ENCODE results near the gene PLXNA2. TPM values are rescaled to one million over a fixed set of nuclear protein-coding genes. Genes with fewer than 3 reads are reported as not detected.

The PLXNA2 gene
- total RNA-seq, 4 donors from 2014 or later: 26.9 to 54.0 (median 46.1) TPM

- H3K4me1 ChIP-seq: peaks cover 35 to 92% (median 65%) of the 10 kb centered on the region in 3 donors
- H3K4me3 ChIP-seq: no peak overlapping the region
- H3K36me3 ChIP-seq: peaks cover 0 to 24% (median 0%) of the 10 kb centered on the region in 3 donors
- 80 to 82% methylated on average over 3 to 4 of the region's 4 CpGs for WGBS, 2 donors
- no peak for DNase-seq
- peak overlapping the region in 1 of 4 donors; percentile 28 for H3K27ac ChIP-seq
- intact Hi-C loops (cut with DNase I): loop anchor here (10.0 kb wide), 1 partner anchor 47 kb away; no protein-coding TSS in a partner anchor
- no peak for TF ChIP-seq POLR2A (IDR thresholded peaks at IDR 0.05)
- TF ChIP-seq, protein P1, sequence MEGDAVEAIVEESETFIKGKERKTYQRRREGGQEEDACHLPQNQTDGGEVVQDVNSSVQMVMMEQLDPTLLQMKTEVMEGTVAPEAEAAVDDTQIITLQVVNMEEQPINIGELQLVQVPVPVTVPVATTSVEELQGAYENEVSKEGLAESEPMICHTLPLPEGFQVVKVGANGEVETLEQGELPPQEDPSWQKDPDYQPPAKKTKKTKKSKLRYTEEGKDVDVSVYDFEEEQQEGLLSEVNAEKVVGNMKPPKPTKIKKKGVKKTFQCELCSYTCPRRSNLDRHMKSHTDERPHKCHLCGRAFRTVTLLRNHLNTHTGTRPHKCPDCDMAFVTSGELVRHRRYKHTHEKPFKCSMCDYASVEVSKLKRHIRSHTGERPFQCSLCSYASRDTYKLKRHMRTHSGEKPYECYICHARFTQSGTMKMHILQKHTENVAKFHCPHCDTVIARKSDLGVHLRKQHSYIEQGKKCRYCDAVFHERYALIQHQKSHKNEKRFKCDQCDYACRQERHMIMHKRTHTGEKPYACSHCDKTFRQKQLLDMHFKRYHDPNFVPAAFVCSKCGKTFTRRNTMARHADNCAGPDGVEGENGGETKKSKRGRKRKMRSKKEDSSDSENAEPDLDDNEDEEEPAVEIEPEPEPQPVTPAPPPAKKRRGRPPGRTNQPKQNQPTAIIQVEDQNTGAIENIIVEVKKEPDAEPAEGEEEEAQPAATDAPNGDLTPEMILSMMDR (IDR thresholded peaks at IDR 0.05): no peak
- H3K27me3 ChIP-seq: no peaks in the 10 kb centered on the region
- H3K9me3 ChIP-seq: no peaks in the 10 kb centered on the region
Observed at GRCh38 chr1:208181364-208181763, 62.8 kb downstream of the PLXNA2 start.

GRCh38 chr1:208180421-208180820, 63.8 kb downstream of the PLXNA2 start:
- TF ChIP-seq, protein P1 (IDR thresholded peaks at IDR 0.05): no peak
- TF ChIP-seq POLR2A (IDR thresholded peaks at IDR 0.05): no peak
- H3K27me3 ChIP-seq: no peaks in the 10 kb centered on the region
- intact Hi-C loops (cut with DNase I): loop anchor here (10.0 kb wide), 1 partner anchor 46 kb away; no protein-coding TSS in a partner anchor
- H3K36me3 ChIP-seq: peaks cover 0 to 30% (median 0%) of the 10 kb centered on the region in 3 donors
- no peak overlapping the region for H3K27ac ChIP-seq
- 83 to 84% methylated on average over 5 to 7 of the region's 7 CpGs for WGBS, 2 donors
- DNase-seq: no peak
- H3K9me3 ChIP-seq: no peaks in the 10 kb centered on the region
- peaks cover 35 to 82% (median 60%) of the 10 kb centered on the region in 3 donors for H3K4me1 ChIP-seq
- H3K4me3 ChIP-seq: no peak overlapping the region

GRCh38 chr1:208179961-208180409, 64.2 kb downstream of the PLXNA2 start:
- 67 to 80% methylated on average over 6 of the region's 7 CpGs for WGBS, 2 donors
- peaks cover 0 to 34% (median 0%) of the 10 kb centered on the region in 3 donors for H3K36me3 ChIP-seq
- H3K27me3 ChIP-seq: no peaks in the 10 kb centered on the region
- intact Hi-C loops (cut with DNase I): loop anchor here (10.0 kb wide), 1 partner anchor 45 kb away; no protein-coding TSS in a partner anchor
- H3K27ac ChIP-seq: no peak overlapping the region
- H3K9me3 ChIP-seq: no peaks in the 10 kb centered on the region
- H3K4me3 ChIP-seq: no peak overlapping the region
- no peak for DNase-seq
- TF ChIP-seq, protein P1 (IDR thresholded peaks at IDR 0.05): no peak
- no peak for TF ChIP-seq POLR2A (IDR thresholded peaks at IDR 0.05)
- peaks cover 31 to 78% (median 55%) of the 10 kb centered on the region in 3 donors for H3K4me1 ChIP-seq

DNA sequence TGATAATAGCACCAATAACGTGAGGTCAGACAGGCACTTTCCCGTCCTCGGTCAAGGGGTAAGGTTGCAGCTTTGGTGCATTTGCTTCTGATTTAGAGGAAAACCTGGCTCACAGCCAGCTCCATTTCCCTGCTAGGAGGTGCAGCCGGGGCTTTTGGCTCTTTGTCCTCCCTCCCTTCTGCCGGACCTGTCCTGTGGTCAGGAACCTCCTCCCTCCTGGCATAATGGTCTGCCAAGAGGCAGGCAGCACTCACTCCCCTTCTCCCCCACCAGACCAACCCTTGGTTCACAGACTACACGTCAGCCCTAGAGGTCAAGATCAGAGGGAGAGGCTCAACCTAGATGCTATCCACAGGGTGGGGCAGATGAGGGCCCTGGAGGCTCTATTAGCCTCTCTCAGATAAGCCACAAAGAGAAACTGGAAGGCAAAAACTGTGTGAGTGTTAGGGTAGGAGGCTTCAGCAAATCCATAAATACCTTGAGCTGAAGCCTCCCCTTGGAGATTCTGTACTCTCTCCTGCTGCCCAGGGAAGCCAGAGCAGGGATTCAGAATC, 64.8 kb downstream of the PLXNA2 start:
- peaks cover 25 to 71% (median 49%) of the 10 kb centered on the region in 3 donors for H3K4me1 ChIP-seq
- H3K9me3 ChIP-seq: no peaks in the 10 kb centered on the region
- H3K27me3 ChIP-seq: no peaks in the 10 kb centered on the region
- H3K4me3 ChIP-seq: no peak overlapping the region
- no peak overlapping the region for H3K27ac ChIP-seq
- no peak for DNase-seq
- intact Hi-C loops (cut with DNase I): no loop called here
- 52 to 68% methylated on average over 5 to 6 of the region's 6 CpGs for WGBS, 2 donors
- H3K36me3 ChIP-seq: peaks cover 0 to 40% (median 0%) of the 10 kb centered on the region in 3 donors
- TF ChIP-seq POLR2A (IDR thresholded peaks at IDR 0.05): no peak
- TF ChIP-seq, protein P1 (IDR thresholded peaks at IDR 0.05): no peak

DNA sequence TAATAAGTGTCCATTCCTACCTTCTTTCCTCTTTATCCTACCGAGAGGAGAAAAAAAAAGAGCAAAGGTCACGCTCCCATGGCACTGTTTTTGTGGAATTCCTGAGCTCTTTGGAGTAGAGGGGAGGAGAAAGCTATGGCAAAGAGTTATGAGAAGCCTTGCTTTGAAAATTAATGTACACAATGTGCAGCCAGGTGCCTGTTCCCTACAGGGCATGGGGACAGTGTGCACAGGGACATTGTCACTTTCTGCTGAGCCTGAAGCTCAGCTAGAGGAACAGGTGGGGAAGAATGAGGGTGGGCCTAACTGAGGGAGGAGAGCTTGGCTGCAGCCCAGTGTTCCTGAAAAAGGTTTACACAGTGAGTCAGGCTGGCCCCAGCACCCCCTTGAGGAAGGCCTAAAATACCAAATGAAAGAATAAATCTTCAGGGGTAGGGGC, 66.1 kb downstream of the PLXNA2 start:
- H3K4me3 ChIP-seq: no peak overlapping the region
- no peaks in the 10 kb centered on the region for H3K9me3 ChIP-seq
- no peak overlapping the region for H3K27ac ChIP-seq
- no peak for DNase-seq
- peaks cover 0 to 51% (median 0%) of the 10 kb centered on the region in 3 donors for H3K36me3 ChIP-seq
- TF ChIP-seq POLR2A (IDR thresholded peaks at IDR 0.05): no peak
- TF ChIP-seq, protein P1 (IDR thresholded peaks at IDR 0.05): no peak
- no peaks in the 10 kb centered on the region for H3K27me3 ChIP-seq
- peaks cover 13 to 68% (median 36%) of the 10 kb centered on the region in 3 donors for H3K4me1 ChIP-seq
- 81 to 86% methylated on average over 2 of the region's 2 CpGs for WGBS, 2 donors
- intact Hi-C loops (cut with DNase I): no loop called here

Measured in esophagus squamous epithelium (tissue), 5 donors.